Astrocyte of the hippocampus (primary cell): ENCODE results near the gene ZC3H14.

Experiments used
- DNase-seq: peaks from one replicate; pipeline ENCODE4 v3.0.0; 2011; ENCODE audit warnings: low read depth, low spot score

Gene ZC3H14

GRCh38 chr14:88551094-88551870 lies 11.6 kb upstream of the ZC3H14 start:
- peak; percentile 91 for DNase-seq

DNA sequence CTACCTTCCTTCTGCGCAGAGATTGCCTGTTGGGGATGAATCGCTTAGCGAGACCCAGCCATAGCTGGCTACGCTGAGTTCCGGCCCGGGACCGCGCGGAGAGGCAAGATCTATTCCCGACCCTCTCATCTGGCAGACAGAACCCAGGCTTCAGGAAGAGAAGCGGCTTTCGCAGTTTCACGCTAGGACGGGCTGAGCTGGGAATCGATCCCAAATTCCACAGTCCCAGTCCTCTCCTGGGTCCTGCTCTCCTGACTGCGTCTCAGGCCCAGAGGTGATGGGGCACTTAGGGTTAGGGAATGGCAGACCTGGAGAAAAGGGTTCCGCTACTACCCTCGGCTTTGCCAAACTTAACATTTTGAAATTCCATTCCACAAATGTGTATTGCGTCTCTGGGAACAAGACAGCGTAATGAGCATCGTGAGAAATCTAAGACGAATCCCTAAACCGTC lies 10.8 kb upstream of the ZC3H14 start:
- DNase-seq = peak; percentile 41

- no peak for DNase-seq
Measured at GRCh38 chr14:88552876-88553275, 10.0 kb upstream of the ZC3H14 start.

- peak; percentile 42 for DNase-seq
Measured at GRCh38 chr14:88553886-88554456, 8.9 kb upstream of the ZC3H14 start.

- peak; percentile 93 for DNase-seq
Measured at GRCh38 chr14:88554457-88555286, 8.2 kb upstream of the ZC3H14 start, which contains the start of gene PTPN21. Gene PTPN21, minus strand, starts transcription at chr14:88555007. Its CDS starts 4,590 bp downstream, at chr14:88550417.

- DNase-seq = no peak
Measured at GRCh38 chr14:88556581-88556980, 6.3 kb upstream of the ZC3H14 start.

GRCh38 chr14:88559852-88560251 lies 3.0 kb upstream of the ZC3H14 start:
- DNase-seq = peak; percentile 42

GRCh38 chr14:88562532-88562830 lies 356 bp upstream of the ZC3H14 start:
- DNase-seq = no peak

GRCh38 chr14:88563845-88564244 lies 1.0 kb downstream of the ZC3H14 start:
- no peak for DNase-seq

GRCh38 chr14:88565427-88565826 lies 2.6 kb downstream of the ZC3H14 start:
- no peak for DNase-seq

GRCh38 chr14:88568196-88568595 lies 5.4 kb downstream of the ZC3H14 start:
- DNase-seq = no peak

DNA sequence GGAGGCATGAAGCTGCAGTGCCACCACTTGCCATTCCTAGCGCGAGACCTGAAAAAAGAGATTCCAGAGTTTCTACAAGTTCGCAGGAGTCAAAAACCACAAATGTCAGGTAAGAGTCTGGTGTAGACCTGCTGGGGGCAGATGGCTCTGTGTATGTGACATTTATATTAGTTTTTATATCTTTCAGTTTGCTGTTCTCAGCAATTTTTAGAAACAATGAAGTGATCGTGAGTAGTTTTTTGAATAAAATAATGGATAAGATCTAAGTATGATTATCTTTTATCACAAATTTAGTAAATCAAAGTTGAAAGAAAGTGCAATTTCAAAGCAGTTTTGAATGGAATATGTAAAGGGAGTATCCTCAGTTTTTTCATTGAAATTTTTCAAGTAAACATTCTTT lies 9.3 kb downstream of the ZC3H14 start:
- DNase-seq = no peak

GRCh38 chr14:88576222-88576621 lies 13.4 kb downstream of the ZC3H14 start:
- DNase-seq = no peak

DNA sequence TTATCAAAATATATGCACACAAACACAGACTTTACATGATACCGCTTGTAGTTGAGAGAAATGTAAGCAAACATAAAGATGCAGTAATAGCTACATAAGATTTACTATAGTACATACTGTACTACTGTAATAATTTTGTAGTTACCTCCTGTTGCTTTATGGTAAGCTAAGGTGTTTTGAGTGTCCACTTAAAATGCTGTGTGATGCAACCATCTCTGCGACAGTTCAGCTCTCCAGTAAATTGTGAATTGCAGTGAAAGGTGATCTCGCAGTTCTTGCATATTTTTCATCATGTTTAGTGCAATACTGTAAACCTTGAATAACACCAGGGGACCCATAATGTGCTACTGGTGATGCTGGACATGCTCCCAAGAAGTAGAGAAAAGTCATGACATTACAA lies 21.6 kb downstream of the ZC3H14 start:
- no peak for DNase-seq

DNA sequence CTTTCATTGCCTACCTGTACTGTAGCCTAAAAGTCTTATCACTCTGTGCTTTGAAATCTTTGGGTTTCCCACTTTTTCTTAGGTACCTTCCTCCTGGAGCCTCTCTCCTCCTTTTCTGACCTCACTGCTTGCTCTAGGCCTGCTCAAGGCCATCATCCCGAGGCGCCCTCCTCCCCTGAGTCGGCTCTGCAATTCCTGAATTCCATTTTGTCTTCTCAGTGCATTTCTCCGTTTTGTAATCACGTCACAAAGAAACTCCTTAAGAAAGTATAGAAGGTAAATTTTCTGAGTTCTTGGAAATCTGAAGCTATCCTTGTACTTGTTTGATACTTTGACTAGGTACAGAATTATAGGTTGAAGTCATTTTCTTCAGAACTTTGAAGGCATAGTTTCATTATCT lies 25.2 kb downstream of the ZC3H14 start:
- no peak for DNase-seq

DNA sequence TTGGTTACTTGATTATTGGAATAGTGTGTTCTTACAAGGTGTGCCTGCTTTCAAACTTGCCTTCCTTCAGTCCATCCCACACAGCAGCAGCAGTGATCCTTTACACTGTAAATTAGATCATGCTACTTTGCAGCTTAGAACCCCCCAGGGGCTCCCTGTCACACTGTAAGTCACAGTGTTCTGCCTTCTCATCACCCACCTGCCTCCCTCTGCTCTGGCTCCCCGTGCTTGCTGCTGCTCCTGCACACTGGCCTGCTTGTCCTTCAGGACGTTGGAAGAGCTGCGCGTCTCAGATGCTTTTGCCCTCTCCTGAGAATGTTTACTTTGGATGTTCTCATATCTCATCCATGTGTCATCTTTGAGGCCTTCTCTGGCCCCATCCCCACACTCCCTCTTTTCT lies 27.3 kb downstream of the ZC3H14 start:
- DNase-seq = no peak

DNA sequence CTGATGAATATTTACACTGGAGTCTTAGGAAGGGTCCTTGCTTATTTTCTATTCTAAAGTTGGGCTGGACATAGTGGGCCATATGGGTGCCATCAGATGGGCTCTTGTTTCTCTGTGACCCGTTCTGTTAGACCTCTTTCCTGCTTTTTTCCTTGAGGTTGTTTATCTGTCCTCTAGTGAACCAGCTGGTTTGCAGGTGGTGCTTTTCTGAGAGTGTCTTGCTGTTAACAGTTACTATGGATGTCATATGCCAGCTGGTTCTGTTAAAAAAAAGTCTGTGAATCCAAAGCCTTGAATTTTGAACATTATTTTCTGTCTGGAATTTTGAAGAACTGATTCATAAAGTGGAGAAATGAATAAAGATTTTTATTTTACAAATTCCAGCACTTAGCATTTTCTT lies 29.2 kb downstream of the ZC3H14 start:
- DNase-seq = no peak

GRCh38 chr14:88597038-88597437 lies 34.2 kb downstream of the ZC3H14 start:
- no peak for DNase-seq

- DNase-seq = no peak
Measured at GRCh38 chr14:88597601-88598000, 34.8 kb downstream of the ZC3H14 start.

DNA sequence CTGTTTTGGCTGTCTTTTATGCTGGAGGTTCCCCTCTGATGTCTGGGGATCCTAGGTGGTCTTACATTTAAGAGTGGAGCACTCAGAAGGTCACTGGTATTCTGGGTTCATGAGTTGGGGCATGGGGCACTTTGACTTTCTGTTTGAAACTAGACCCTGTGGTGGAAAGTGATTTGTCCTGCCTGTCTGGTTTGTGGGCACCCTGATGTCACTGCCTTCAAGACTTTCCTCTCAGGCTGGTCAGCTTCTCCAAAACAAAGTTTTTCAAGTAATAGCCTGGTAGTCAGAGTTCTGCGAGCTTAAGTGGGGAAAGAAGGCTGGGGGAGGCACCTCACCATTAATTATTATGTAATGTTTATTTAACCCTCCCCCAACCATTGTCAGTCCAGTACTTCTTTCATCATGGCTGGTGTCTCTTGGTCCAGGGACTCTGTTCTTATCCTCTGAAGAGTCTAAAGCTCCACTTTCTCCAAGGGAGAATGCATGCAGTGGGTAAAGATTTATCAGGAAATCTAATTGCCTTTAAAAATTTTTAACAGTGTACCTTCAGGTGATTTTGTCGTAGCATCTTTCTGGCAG lies 35.3 kb downstream of the ZC3H14 start:
- peak; percentile 7 for DNase-seq

DNA sequence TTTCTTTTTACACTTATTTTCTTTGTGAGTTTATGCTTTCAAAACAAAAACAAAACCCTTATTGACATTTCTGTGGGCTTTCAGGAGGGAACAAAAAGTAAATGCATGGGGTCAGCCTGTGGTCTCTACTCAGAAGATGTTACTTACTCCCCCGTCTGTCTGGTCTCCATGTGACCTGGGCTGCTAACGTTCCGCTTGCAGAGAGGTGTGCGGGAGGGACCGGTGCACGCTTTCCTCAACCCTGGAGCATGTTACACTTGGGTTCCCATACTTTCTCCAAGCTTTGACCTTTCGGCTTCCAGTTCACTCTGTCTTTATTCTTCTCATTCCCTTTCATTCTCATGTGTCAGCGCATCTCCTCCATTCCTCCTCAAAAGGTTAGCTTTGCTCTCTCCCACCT lies 36.5 kb downstream of the ZC3H14 start:
- DNase-seq = no peak

DNA sequence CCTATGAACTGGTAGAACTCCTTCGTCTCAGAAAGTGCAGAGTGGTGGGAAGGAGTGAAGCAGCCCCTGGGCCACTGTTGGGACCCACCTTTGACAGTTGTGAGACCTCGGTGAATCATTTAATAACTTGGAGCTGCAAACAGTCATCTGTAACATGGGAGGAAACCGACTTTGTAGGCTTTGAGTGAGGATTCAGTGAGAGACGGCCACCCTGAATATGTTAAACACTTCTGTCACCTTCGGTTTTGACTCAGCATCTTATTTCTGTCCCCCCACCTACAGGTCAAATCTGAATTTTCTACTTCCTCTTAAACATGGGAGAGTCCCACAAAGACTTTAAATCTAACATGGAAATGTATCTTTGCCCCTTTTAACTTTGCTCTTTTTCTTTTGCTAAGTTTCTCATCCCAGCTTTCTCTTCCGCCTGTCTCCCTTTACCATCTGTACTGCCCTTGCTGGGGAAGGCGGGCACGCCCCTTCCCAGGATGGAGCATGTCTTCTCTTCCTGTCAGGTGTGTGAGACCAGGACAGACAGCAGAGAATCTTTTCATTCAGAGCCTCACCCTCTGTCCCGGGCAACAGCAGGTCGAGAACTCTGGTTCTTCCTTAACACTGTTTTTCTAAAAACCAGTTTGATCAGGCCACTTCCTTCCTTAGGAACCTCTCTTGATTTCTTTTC lies 37.1 kb downstream of the ZC3H14 start:
- DNase-seq = no peak
